Neural cell (in vitro differentiated cells): ENCODE results near the gene TRIM45.

Source experiments
- EP300 ChIP-seq: fragments of 450-650 bp; conservative IDR thresholded peaks from 2 replicates; pipeline ENCODE4 v1.6.1; 2014; ENCODE audit warnings: antibody characterized with exemption, mild to moderate bottlenecking, moderate library complexity; ENCODE audit not compliant: poor library complexity, severe bottlenecking
- RAD21 ChIP-seq: fragments of 450-650 bp; conservative IDR thresholded peaks from 2 replicates; pipeline ENCODE4 v1.6.1; 2014; ENCODE audit warnings: antibody characterized with exemption, mild to moderate bottlenecking, moderate library complexity
- SMC3 ChIP-seq: fragments of 450-650 bp; conservative IDR thresholded peaks from 2 replicates; pipeline ENCODE4 v1.6.1; 2014; ENCODE audit warnings: antibody characterized with exemption, mild to moderate bottlenecking, moderate library complexity; ENCODE audit not compliant: poor library complexity
- TF ChIP-seq, protein P1 (sequence below): IDR thresholded peaks from 2 replicates; pipeline ENCODE4 v1.6.1; 2012; ENCODE audit warnings: borderline replicate concordance
- TF ChIP-seq, protein P2 (sequence below): fragments of 450-650 bp; IDR thresholded peaks from 2 replicates; pipeline ENCODE4 v1.5.1; 2014; ENCODE audit warnings: antibody characterized with exemption, mild to moderate bottlenecking, moderate library complexity; ENCODE audit not compliant: poor library complexity, severe bottlenecking

DNA sequence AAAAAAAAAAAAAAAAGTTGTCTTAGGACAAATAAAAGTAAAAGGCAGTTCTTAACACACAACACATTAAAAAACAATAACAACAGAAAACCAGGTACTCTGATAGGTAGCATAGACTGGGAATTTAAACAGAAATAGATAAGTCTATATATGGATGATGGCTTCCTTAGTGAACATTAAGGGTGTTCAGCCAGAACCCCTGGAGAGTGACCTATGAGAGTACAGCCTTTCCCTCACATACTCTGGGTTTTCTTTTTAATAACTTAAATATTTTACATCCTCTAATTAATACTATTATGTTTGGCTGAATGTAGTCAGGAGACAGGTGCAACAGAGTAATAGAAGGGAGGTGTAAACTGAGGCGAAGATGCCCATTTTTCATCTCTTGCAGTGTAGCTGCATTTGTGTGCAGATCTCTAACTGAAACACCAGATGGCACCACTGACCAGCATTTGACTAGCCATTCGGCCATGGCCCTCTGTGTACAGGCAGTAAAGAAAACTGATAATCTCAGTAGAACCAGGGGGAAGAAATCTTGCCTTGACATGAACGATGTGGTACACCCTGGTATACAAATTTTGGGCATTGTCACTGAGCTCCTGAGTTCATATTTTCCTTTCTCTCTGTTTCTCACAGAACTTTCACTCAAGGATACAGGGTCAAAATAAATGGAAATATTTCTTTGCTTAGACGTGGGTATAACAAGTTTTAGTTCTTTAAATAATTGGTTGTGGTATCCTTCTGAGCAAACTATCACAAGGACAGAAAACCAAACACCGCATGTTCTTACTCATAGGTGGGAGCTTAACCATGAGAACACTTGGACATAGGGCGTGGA is 53.8 kb downstream of the TRIM45 start:
- TF ChIP-seq, protein P1, sequence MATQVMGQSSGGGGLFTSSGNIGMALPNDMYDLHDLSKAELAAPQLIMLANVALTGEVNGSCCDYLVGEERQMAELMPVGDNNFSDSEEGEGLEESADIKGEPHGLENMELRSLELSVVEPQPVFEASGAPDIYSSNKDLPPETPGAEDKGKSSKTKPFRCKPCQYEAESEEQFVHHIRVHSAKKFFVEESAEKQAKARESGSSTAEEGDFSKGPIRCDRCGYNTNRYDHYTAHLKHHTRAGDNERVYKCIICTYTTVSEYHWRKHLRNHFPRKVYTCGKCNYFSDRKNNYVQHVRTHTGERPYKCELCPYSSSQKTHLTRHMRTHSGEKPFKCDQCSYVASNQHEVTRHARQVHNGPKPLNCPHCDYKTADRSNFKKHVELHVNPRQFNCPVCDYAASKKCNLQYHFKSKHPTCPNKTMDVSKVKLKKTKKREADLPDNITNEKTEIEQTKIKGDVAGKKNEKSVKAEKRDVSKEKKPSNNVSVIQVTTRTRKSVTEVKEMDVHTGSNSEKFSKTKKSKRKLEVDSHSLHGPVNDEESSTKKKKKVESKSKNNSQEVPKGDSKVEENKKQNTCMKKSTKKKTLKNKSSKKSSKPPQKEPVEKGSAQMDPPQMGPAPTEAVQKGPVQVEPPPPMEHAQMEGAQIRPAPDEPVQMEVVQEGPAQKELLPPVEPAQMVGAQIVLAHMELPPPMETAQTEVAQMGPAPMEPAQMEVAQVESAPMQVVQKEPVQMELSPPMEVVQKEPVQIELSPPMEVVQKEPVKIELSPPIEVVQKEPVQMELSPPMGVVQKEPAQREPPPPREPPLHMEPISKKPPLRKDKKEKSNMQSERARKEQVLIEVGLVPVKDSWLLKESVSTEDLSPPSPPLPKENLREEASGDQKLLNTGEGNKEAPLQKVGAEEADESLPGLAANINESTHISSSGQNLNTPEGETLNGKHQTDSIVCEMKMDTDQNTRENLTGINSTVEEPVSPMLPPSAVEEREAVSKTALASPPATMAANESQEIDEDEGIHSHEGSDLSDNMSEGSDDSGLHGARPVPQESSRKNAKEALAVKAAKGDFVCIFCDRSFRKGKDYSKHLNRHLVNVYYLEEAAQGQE: no peak
- TF ChIP-seq RAD21 (peak; percentile 98), EP300 (no peak), SMC3 (peak; percentile 99)
- TF ChIP-seq, protein P2, sequence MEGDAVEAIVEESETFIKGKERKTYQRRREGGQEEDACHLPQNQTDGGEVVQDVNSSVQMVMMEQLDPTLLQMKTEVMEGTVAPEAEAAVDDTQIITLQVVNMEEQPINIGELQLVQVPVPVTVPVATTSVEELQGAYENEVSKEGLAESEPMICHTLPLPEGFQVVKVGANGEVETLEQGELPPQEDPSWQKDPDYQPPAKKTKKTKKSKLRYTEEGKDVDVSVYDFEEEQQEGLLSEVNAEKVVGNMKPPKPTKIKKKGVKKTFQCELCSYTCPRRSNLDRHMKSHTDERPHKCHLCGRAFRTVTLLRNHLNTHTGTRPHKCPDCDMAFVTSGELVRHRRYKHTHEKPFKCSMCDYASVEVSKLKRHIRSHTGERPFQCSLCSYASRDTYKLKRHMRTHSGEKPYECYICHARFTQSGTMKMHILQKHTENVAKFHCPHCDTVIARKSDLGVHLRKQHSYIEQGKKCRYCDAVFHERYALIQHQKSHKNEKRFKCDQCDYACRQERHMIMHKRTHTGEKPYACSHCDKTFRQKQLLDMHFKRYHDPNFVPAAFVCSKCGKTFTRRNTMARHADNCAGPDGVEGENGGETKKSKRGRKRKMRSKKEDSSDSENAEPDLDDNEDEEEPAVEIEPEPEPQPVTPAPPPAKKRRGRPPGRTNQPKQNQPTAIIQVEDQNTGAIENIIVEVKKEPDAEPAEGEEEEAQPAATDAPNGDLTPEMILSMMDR: peak; percentile 94
